Stimulated activated naive CD4-positive, alpha-beta T cell treated with Interleukin-2 at 50 U/mL for 16 hours (primary cell): ENCODE measurements around the gene MXI1.

ENCODE experiments used
- DNase-seq: peaks from one replicate; lab custom pipeline; 2025; lab: John Stamatoyannopoulos, UW

MXI1 gene

GRCh38 chr10:110275128-110275729, 67.8 kb downstream of the MXI1 start:
- no peak for DNase-seq

GRCh38 chr10:110276603-110277002, 69.2 kb downstream of the MXI1 start:
- no peak for DNase-seq

DNA sequence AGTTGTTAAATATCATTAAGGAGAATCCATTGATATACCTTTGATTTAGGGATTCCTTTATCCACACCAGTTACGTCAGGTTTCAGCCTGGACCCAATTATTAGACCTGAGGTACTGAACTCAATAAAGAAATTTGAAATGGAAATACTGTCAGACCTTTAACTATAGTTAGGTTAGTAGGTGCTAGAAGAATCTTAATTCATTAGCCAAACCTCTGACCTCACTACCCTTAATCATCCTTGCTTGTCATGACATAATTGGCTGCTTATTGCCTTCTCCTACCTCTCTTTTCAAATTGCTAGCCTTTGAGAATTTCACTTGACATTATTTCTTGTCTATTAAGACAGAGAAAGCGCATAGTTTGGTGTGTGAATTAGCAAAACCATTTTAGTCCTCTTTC, 70.2 kb downstream of the MXI1 start:
- no peak for DNase-seq

DNA sequence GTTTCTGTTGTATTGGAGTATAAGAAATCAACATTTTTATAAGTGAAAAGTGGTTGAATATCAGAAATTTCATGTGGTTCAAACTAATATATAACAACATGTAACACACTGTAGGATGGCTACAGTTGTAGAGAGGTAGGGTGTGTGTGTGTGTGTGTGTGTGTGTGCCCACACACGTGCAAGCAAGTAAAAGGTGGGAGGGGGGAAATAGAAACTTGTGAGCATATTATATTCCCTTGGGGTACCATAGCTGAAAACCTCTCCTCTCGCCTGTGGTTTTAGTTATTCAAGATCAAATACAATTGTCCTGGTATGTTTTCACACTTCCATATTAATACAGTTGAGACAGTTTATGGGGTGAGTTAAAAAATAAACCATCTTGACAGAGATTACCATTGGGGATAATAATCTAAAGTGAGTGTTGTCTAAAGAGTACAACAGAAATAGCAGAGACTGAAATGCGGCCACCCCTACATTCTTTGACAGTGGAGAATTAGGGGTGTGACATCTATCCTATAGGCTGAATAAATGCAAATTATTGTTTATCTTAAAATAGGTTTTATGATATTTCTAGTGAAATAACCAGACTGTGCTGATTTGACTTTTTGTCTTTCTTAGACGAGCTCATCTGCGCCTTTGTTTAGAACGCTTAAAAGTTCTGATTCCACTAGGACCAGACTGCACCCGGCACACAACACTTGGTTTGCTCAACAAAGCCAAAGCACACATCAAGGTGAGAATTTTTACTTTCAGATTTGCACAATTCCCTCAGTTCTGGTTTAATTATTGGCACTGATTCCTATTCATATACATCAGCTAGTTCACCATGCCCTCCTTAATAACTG, 71.4 kb downstream of the MXI1 start:
- DNase-seq: no peak

- DNase-seq: peak; percentile 3
These were observed 72.1 kb downstream of the MXI1 start for GRCh38 chr10:110279407-110279986.

- DNase-seq: no peak
These were observed 76.9 kb downstream of the MXI1 start for GRCh38 chr10:110284262-110284661.

GRCh38 chr10:110285501-110285900, 78.1 kb downstream of the MXI1 start:
- no peak for DNase-seq

DNA sequence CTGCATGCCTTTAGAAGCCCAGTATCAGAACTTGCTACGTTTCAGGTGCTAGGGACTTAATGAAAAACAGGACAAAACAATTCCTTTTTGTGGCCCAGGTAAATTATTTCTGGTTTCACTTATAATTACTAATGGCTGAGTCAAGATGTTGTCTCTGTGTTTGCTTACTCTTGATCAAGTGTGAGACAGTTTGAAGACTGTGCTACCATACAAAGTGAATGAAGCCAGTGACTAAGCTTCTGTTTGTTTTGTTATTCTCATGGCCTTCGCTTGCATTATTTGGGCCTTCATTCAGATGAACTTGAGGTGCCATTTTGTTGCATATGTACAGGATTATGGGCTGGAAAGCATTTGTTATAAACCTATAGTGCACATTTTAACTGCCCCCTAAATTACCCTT, 79.4 kb downstream of the MXI1 start:
- DNase-seq: no peak

DNA sequence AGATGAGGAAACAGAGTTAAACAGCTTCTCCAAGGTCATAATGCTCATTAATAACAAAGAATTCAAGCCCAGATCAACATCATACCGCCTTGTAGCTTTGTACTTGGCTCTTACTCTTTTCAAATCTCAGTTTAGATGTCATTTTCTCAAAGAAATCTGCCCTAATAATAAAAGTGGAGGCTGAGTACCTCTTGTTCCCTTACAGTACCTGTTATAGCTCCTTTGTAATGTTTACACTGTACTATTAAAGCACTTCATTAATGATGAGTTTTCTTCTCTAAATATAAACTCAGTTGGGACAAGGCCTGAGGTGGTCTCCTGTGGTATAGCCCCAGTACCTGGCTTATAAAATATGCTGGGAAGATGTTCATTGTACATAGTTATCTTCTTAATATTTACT, 89.6 kb downstream of the MXI1 start:
- DNase-seq: no peak

DNA sequence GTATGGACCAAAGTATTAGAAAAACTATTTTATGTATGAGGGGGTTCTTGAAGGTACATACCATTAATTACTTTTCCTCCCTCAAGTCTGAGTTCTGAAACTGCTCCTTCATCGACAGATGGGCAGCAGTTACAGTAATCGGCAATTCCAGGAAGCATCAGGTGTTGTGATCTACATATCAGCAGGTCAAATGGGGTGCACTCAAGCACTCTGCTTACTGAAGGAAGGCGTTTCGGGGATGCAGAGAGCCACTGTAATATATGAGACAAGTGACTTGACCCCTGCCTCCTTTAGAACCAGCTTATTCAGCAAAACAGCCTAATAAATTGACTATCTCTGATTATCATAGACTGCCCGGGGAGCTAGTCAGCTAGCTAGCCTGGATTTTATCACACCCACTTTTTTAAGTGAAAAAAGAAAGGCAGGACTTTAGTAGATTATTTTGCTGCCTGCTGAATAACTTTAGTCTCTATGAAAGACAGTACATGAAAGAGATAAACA, 93.1 kb downstream of the MXI1 start:
- no peak for DNase-seq

GRCh38 chr10:110303681-110304080, 96.3 kb downstream of the MXI1 start:
- no peak for DNase-seq

DNA sequence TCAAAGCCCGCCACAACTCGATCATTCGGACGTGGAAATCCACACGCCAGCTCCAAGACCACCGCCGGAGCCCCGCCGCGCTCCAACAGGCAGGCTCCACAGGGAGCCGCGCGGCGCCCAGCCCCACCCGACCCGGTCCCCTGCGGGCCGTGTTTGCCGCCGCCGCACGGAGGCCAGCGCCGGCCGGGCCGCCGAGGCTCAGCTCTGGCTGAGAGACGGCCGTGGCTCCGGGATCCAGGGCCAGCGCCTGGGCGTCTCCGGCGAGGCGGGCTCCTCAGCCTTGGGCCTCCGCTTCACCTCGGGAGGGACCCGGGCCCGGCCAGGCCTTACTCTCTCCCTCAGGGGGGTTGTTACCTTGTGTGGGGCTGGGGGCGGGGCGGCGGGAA, 97.0 kb downstream of the MXI1 start:
- DNase-seq: no peak

- DNase-seq: peak; percentile 93
These were observed 97.5 kb downstream of the MXI1 start, which contains the start of gene SMNDC1 for GRCh38 chr10:110304780-110305421. Gene SMNDC1, minus strand, starts transcription at chr10:110304920. Its CDS starts 1,333 bp downstream, at chr10:110303587.

DNA sequence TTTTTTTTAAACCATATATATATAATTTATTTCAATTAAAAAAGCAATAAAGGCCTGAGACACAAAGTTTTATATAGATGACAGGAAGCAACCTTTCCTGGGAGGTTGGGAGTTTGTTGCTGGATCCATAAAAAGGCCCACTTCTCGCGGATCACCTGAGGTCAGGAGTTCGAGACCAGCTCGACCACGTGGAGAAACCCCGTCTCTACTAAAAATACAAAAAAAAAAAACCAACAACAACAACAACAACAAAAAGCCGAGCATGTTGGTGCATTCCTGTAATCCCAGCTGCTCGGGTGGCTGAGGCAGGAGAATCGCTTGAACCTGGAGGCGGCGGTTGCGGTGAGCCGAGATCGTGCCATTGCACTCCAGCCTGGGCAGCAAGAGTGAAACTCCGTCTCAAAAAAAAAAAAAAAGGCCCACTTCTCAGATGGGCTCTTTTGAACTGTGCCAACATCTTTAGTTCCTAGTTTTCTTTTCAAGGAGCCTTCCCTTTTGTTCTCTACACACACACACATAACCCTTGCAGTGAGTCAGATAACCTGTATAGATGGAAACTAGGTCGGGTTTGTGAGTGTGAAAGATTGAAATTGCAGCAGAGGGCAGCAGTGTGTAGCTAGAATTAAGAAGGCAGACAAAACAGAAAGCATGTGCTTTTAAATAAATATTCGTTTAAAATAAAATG, 98.5 kb downstream of the MXI1 start:
- DNase-seq: peak; percentile 20

DNA sequence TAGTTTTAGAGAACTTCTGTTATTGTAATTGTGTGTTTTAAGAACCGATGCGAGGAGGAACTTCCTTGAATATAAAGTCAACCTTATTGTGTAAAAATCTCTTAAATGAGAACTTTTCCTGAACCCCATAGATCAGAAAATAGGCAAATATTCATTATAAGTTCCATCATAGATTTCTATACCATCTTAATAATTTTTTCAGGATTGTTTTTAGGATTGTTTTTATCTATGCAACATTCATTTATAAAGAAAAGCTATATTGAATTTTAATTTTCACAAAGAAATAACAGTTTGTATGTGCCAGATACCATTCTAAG, 99.0 kb downstream of the MXI1 start:
- DNase-seq: no peak

- no peak for DNase-seq
These were observed 100.4 kb downstream of the MXI1 start for GRCh38 chr10:110307805-110308204.

DNA sequence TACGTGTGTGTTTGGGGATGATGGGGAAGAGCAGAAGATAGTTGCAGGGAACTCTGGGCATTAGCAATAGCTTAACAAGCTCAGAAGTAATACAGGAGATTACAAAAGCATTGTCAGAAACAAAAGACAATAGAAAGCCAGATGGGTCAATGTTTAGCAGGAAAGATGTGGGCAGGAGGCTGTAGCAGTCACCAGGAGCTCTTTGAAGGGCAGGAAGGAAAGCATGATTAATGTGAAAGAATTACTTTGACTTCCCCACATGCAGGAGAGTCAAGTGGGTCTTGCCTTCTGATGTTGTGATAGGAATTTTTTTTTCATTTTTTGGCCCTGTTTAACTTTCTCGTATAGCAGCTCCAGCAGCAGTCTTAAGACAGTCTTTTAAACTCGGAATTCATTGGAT, 103.3 kb downstream of the MXI1 start:
- no peak for DNase-seq

DNA sequence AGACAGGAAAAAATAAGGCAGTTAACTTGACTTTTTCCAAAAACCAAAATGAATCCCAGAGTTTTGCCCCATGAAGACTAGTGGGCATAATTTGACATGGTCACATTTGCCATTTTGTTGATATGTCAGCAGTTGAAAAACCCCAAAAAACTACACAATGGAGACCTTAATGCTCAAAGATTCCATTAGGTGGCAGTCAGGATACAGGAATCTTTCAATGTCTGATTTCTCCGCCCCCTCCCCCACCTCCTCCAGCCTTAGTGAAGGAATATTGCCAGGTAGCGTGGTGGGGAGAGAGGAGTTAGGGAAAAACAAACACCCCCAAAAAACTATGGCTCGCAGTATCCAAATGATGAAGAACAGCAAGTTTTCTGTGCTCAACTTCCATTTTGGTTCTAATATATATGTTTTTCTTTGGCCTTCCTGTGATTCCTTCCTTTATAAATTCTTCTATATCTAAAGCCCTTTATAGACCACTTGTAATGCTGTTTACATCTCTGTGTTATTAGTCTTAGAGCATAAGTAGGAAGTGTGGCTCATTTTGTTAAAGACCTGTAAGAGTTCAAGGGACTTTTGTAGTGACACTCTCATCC, 104.0 kb downstream of the MXI1 start:
- peak; percentile 32 for DNase-seq

DNA sequence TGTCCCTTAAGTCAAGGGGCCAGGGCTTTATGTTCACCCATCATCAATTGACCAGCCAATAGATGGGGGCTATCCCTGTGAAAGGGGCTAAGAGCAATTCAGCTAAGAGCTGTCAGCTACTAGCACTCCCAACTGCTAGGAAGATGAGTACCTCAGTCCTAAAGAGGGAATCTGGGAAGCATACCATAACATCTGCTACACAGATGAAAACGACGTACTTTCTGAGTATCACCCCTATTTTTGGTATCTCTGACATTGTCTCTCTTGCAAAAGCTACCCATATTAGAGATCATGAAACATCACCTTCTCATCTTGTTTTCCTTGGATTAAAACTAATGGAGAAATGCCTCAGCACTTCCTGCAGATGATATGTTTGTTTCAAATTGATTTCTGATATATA, 104.8 kb downstream of the MXI1 start:
- no peak for DNase-seq

- no peak for DNase-seq
These were observed 106.3 kb downstream of the MXI1 start for GRCh38 chr10:110313674-110314073.
